OCI-LY1 (cell line): Measurements from ENCODE around the gene CDC45.

Experiments
- EZH2 ChIP-seq: fragments of 200-600 bp; sonication (generic), shearing (Covaris generic); IDR thresholded peaks from 2 replicates; pipeline ENCODE4 v1.8.0; 2017; ENCODE audit warnings: borderline replicate concordance, mixed run types, mild to moderate bottlenecking, antibody characterized with exemption, low read length, moderate library complexity, mixed read lengths
- TF ChIP-seq, protein P1 (sequence below): fragments of 200-600 bp; sonication (generic), shearing (Covaris generic); IDR thresholded peaks from 2 replicates; pipeline ENCODE4 v1.5.1; 2017; ENCODE audit warnings: mild to moderate bottlenecking, antibody characterized with exemption, low read length, moderate library complexity, mixed read lengths

DNA sequence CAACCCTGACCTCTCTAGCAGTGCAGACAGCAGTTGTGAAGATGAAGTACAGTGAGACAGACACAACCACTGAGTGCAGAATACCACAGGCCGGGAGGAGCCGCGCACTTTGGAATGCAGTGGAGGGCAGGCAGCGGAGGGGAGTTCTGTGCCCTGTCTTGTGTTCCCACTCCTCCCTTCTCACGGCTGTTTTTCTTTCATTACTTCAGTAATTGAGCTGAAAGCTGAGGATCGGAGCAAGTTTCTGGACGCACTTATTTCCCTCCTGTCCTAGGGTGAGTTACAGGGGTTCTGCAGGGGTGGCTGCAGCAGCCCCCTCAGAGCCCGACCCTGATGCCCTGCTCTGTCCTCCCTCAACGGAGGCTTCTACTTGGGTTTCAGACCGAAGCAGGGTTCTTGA is 38.9 kb downstream of the CDC45 start:
- TF ChIP-seq, protein P1, sequence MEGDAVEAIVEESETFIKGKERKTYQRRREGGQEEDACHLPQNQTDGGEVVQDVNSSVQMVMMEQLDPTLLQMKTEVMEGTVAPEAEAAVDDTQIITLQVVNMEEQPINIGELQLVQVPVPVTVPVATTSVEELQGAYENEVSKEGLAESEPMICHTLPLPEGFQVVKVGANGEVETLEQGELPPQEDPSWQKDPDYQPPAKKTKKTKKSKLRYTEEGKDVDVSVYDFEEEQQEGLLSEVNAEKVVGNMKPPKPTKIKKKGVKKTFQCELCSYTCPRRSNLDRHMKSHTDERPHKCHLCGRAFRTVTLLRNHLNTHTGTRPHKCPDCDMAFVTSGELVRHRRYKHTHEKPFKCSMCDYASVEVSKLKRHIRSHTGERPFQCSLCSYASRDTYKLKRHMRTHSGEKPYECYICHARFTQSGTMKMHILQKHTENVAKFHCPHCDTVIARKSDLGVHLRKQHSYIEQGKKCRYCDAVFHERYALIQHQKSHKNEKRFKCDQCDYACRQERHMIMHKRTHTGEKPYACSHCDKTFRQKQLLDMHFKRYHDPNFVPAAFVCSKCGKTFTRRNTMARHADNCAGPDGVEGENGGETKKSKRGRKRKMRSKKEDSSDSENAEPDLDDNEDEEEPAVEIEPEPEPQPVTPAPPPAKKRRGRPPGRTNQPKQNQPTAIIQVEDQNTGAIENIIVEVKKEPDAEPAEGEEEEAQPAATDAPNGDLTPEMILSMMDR = no peak
- no peak for TF ChIP-seq EZH2
